Endometrial microvascular endothelial cells (primary cell): ENCODE data around the gene EML6. TPM values are rescaled to one million over a fixed set of nuclear protein-coding genes. Genes with fewer than 3 reads are reported as not detected.

ENCODE experiments used
- in situ Hi-C: cut with HindIII; loops from 2 replicates; pipeline ENCODE4 v1.10.0; 2017; ENCODE audit warnings: low sequenced_read_pairs, low pct_unique_long_range_greater_than_20kb; ENCODE audit errors: inconsistent ontology term
- total RNA-seq: library from RNA; depleted of rRNA; stranded (reverse); fragments of >200 nt; gene quantifications from one replicate; pipeline ENCODE4 v1.2.3, GENCODE V29; 2015; ENCODE audit errors: inconsistent ontology term

Gene EML6
- total RNA-seq, 1 donor from 2014 or later, result 1.7 TPM

DNA sequence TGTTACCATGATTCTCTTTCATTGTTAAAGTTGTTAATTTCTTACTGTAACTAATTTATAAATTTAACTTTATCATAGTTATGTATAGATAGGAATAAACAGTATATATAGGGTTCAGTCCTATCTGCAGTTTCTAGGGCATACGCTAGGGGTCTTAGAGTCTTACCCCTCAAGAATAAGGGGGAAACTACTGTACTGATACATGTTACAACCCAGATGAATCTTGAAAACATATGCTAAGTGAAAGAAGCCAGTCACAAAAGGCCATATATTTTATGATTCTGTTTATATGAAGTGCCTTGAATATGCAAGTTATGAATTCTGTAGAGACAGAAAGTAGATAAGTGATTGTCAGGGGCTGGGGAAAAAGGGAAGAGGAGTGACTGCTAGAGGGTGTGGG, 274.4 kb downstream of the EML6 start:
- in situ Hi-C loops, result no loop called here

DNA sequence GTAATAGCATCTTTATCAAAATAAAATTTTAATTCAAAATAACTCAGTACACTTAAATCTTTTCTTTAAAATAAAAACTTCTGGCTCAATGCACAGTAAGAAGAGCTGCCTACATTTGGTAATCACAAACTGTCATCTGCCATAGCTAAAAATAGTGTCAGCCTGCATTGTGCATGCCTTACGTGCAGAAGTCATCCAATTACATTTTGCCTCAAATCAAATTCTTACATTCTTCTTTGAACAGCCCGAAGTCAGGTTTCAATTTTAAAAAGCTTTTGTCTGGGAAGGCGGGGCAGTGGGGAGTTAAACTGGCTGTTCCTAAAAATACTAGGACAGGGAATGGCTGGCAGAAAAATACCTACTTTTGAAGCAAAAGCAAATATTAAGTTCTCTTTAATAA, 275.7 kb downstream of the EML6 start:
- in situ Hi-C loops, result no loop called here

DNA sequence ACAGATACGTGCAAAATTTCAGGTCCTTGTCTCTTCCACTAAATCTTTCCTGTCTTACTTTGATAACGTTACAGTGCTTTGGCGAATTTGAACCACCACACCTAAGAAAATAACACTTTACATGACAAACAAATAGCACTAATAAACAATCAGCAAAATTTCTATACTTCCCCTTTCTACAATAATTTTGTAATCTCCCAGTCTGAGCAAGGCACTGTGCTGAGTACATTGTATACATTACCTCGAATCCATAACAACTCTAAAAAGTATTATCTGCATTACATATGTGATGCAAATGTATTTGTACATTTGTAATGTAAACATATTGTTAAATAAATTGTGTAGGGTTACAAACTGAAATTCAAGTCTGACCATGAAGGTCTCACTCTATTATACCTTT, 276.9 kb downstream of the EML6 start:
- in situ Hi-C loops, result no loop called here

DNA sequence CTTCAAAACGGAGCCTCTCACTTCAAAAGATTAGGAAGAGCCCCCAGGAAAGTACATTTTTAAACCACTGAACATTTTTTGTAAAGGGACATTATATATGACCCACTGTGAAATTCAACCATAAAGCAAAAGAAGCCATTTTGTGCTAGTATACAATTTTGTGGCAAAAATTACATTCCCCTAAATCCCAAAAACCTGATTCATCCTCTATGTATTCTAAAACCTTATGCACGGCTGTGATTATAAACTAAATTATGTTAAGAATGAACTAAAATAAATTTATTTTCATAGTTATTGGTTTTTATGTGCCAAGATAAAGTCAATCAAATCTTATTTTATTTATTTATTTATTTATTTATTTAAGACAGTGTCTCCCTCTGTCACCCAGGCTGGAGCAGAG, 278.3 kb downstream of the EML6 start:
- in situ Hi-C loops, result no loop called here

DNA sequence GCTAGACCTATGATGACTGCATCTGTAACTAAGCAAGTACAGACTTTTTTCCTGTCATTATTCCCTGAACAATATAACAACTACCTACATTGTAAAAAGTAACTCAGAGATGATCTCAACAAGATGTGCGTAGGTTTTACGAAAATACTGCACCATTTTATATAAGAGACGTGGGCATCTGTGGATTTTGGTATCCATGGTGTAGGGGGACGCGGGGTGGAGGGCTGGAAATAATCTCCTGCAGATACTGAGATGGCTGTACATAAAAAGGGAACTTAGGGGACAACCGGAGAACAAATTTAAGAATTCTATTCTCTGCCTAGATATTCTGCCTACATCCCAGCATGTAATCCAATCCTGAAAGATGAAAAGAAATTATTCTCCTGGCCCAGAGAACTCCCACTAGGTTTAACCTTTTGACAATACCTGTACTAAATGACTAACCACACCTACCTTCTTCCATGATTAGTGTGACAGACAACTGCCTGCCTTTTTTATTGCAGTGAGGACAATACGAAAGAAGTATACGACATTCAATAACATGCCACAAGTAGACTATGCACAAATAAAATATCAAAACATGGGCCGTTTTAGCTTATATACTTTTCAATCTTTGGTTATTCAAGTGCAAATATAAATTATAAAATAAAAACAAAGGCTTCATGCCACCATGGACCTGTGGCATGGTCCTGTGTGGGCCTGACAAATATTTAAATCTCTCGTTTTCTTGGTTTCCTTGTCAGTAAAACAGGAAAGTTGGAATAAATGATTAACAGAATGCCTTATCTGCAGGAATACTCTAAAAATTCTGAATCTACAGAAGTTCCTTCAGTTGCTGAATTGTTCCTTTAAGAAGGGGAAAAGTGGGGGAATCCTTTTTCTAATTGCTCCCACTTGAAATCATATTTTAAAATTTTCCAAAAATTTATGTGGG, 280.5 kb downstream of the EML6 start:
- in situ Hi-C loops, result no loop called here

DNA sequence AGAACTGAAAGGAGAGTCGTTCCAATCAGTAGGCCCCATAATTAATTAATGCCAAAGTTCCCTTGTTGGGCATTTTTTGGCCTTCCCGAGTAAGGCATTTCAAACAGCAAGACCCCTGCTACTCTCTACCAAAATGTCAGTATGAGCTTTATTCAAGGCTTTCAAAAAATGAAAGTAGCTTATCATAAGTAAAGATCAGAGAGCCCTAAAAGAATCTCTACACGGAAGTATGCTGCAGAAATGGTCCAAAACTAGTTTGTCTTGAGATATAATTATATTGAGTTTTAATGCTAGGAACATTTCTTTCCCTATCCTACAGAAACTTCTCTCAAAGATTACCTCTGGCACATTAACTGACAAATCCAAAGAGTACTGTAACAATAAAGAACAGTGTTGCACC, 282.8 kb downstream of the EML6 start:
- in situ Hi-C loops, result no loop called here

DNA sequence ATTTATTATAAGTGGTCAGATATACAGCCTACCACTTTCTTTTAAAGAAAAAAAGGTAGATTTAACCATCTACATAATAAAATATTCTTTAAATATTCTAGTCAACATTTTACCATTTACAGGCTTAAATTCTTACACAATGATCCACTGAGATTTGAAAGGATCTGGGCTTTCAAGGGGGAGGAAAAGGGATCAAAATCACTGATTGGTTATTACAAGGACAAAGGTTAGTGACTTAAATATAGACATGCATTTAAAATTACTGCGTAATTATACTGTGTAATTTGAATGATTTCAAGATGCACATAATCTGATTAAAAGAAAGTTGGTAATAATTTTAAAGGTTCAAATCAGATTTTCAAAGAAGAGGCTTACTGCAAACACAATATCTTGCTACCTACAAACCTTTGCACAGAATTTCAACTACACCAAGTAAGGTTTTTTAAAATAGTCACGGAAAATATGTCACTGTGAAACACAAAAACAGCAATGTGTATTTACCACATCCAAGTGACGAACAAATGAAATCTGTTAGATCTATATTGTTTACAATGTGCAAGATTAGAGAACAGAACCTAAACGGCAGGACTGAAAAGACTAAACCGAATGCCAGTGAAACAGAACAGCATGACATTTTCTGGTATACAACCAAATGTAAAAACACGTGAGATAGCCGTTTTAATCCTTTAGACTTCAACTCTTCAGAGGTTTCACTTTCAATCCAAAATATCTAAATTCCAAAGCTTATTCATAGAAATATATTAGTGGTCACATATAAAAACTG, 286.0 kb downstream of the EML6 start:
- in situ Hi-C loops, result no loop called here

DNA sequence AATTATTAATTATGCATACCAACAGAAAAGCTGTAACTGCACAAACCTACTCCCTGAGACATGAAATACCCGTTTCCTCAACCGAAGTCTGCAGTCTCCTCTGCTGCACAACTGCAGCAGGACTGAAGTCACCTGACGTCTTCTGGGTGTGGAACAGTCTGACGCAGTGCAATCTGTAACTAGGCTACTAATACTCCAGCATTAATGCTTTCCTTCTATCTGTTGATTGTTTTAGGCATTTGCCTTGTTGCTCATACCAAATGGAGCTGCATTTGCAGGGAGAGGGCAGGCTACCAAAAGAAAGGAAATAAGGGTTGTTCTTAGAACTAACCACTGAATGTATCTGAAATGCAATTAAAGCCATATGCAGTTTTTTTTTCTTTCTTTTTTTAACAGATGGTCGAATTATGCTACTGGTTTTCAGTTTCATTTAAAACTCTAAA, 286.7 kb downstream of the EML6 start:
- in situ Hi-C loops, result no loop called here

DNA sequence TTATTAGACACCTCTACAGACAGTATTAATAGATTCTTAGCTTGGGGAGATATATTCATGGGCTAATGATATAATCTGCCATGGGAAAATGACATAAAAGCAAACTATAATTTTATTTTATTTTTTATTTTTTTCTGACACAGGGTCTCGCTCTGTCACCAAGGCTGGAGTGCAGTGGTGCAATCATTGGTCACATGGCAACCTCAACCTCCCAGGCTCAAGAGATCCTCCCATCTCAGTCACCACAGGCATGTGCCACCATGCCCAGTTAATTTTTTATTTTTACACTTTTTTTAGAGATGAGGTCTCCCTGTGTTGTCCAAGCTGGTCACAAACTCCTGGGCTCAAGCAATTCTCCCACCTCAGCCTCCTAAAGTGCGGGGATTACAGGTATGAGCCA, 287.5 kb downstream of the EML6 start:
- in situ Hi-C loops, result no loop called here

DNA sequence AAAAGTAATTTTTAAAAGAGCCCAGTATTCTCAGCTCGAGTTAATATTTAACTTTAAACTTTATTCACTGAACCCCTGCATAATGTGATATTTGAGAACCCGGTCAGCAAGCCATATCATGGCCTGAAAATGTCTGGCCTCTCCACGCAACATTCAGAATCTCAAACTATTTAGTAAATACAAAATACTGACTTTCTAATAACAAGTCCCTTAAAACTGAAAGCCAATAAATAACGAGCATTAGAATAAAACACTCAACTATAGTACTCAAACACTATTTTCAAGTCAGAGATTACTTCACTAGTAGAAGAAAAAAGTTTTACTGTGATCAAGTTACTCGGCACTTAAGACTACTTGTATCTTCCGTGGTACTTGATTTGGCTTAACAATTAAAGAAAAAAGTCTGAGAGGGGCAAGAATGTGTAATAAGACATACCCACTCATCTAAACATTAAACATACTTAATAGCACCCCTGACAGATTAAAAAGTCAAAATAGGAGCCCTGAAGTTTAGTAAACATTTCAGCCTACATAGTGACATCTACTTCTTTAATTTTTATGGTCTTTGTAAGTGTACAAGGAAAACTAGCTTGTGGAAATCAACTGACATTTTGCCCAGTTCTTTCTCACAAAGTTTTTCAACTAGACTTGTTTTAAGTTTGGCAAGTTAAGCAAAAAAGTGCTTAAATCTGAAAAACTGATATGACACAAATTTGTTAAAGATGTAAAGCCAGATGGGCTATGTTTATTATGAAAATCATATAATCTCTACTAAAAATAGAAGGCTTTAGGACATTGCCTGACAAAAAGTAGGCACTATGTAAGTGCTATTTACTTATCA, 288.6 kb downstream of the EML6 start:
- in situ Hi-C loops, result no loop called here

DNA sequence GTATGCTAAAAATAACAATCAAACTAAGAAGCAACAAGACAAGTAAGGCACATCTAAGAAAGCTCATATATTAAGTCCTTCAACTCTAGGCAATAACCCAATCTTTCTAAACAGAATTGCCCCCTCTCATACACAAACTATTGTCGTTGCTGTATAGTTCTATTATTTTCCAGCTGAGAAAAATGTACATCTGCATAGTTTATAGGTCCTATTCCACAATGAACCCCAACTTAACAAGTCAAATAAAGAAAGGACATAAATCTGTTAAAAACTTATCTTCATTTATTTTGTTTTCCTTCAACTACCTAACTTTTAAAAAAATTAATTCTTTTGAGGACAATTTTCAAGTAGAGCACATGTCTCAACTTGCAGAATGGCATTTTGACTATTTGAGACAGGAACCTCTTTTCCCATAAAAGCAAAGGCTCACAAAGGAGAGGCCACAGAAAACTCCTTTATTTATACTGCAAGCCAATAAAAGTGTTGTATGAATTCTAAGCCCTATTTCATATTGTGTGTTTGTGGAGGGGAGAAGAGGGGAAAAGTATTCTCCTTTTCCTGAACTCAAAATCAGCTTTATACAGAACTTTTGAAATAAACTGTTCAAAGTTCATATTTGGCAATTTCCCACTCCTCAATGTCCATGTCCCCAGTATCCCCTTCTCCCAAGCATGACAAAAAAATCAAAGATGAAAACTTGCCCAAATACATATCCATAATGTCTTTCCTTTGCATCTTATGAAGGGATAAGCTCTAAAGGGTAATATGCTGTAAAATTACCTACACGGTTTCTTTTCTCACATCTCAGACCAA, 289.4 kb downstream of the EML6 start:
- in situ Hi-C loops, result no loop called here

DNA sequence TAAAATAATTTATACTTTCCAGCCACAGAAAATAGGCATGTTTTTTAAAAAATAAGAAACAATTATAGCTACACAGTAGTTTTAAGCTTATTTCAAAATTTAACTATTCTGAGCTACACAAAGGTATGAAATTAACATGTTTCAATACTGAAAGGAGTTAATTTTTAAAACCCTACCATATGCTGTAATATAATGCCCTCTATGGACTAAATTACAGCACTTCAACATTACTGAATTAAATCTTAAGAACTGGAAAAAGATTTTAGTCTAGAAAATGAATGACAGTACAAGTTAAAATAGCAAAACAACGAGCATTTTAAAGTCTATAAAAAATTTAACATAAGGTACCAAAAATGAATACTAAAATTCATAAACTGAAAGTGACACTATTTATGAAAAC, 290.5 kb downstream of the EML6 start:
- in situ Hi-C loops, result no loop called here

DNA sequence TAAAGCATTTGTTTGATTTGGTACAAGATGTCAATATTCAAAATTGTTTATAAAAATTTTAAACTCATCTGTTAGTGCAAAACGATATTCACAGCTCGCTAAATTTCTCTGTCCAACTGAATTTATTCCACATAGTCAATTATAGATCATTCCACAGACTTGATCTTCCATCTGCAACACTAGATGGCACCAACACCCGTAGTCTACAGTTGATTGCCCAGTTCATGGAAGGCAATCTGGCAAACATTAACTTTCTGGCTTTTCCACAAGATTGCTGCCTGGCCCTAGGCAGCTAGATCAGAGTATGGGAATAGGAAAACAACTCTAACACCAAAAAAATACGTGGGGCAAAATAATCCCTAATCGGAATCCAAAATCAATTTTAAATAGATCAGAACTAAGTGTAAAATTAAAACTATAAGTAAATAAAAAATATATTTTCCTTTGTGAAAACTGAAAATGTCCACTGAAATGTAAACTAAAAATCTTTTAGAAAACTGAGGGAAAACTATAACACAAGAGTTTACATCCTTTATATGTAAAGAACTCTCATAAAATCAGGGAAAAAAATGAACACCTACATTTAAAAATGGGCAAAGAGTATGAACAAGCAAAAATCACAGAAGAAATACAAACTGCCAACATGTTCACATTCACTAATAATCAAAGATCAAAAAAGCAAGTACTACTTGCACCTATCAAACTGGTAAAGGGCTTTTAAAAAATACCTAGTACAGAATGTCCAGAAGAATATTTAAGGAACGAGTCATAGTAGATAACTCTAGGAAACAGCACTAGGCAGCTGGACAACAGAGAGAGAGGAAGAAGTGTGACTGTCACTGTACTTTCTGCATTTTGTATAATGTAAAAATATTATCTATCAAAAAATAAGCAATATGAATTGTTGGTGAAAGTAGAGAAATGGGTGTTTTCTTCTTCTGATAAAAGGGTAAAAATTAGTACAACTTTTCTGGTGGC, 291.8 kb downstream of the EML6 start:
- in situ Hi-C loops, result no loop called here

DNA sequence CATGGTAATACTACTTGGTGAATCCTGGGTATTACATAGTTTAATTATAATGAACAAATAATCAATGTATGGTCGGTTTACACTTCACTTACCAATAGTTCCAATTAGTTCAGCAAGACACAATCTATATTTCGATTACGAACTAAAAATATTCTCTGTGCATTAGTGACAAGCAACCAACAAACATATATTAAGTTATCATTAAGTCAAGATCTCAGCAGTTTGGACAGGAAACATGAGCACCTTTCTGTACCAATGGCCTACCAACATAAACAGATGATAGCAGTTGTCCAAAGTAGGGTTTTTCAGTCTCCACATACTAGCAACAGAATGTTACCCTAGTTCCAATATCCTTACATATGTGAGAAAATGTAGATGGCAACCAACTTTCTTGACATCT, 294.0 kb downstream of the EML6 start:
- in situ Hi-C loops, result no loop called here

DNA sequence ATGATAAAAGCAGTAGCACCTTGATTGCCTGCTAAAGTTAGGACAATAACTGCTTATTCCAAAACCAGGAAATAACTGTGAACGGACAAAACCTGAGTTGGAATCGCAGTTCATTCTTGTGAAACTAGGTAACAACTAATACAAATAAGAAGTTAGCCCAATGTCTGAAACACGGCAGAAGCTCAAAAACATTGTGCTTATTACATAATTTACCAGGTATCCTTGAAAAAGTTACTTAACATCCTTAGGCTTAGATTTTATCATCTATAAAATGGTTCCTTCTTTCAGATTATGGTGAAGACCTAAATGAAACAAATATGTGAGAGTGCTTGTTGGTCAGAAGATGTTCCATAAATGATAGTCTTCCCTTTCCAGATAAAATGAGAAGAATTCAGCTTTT, 294.4 kb downstream of the EML6 start:
- in situ Hi-C loops, result no loop called here

DNA sequence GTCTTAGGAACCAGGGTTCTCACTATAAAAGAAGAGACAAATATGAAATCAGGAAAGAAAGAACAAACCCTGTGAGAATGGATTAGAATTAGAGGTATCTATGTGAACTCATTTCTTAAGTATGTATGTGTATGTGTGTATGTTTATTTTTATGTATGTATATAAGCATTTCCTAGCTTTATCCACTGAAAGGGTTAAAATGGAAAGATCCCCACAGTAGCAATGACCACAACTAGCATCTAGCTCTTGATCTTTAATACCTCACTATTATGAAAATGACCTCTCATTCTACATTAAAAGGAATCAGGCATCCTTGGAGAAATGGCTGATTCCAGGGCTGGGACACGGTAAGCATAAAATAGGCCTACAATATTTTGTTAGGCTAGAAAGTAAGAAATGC, 295.2 kb downstream of the EML6 start:
- in situ Hi-C loops, result no loop called here

DNA sequence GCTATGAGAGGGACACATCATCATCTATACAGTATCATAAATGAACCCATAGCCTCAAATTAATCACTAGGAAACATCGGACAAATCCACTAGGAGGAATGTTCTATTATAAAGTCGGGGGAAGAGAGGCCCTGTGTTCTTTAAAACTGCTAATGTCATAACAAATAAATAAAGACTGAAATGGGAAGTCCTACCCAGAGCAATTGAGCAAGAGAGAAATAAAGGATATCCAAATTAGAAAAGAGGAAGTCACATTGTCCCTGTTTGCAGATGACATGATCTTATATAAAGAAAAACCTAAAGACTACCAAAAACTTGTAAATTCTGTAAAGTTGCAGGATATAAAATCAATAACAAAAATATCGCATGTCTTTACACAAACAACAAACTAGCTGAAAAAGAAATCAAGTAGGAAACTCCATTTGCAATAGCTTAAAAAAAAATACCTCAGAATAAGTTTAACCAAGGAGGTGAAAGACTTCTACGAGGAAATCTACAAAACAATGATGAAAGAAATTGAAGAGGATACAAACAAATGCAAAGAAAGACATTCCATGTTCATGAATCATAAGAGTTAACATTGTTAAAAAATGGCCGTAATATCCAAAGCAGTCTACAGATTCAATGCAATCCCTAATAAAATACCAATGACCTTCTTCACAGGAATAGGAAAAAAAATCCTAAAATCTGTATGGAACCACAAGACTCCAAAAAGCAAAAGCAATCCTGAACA, 296.2 kb downstream of the EML6 start:
- in situ Hi-C loops, result no loop called here
